Activated naive CD4-positive, alpha-beta T cell treated with anti-CD3 and anti-CD28 coated beads, Interleukin-2, amount 10 ng/mL, durations not matched to agents 5 hours and 36 hours (primary cell): ENCODE results near the gene ZFHX2. TPM values are rescaled to one million over a fixed set of nuclear protein-coding genes. Genes with fewer than 3 reads are reported as not detected.

Experiments used
- total RNA-seq, 2 experiments: library from RNA; stranded (reverse); gene quantifications; one replicate each; pipeline ENCODE4 v1.2.3, GENCODE V29; 2021

The ZFHX2 gene
- total RNA-seq: under 1 TPM; 0.53 to 0.93 TPM

DNA sequence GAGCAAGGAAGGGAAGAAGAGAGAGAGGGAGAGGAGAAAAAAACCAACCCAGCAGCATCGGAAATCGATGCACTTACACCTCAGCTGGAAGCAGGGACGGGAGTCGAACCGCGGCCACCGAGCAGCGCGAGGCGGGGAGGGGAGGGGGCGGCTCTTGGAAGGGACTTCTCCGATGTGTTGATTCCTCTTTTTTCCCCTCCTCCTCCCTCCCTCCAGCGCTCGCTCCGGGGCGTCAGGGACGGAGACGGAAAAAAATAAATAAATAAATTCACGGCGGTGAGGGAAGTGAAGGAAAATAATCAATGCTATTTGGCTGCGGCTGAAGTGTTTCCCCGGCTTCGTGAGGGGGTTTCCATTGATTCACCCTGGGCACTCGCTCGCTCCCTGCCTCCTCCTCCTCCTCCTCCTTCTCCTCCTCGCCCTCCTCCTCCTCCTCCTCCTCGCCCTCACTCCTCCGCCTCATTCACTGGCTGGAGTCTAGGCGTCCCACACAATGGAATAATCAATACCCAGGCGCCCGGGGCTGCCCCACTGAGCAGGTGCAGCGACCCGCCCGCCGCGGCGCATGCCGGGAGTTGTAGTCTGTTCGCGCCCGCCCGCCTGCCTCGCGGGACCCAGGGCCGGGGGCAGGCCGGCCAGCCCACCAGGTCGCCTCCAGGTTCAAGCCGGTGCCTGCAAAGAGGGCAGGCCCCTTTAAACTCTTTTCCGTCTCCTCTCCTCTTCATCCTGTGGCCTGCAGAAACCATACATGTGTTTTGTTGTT is at the start of gene ZFHX2:
TSS of gene ZFHX2 (minus strand) at position 500 of the 763 bp plus-strand sequence. CDS start 16,440 bp downstream, outside the sequence.

DNA sequence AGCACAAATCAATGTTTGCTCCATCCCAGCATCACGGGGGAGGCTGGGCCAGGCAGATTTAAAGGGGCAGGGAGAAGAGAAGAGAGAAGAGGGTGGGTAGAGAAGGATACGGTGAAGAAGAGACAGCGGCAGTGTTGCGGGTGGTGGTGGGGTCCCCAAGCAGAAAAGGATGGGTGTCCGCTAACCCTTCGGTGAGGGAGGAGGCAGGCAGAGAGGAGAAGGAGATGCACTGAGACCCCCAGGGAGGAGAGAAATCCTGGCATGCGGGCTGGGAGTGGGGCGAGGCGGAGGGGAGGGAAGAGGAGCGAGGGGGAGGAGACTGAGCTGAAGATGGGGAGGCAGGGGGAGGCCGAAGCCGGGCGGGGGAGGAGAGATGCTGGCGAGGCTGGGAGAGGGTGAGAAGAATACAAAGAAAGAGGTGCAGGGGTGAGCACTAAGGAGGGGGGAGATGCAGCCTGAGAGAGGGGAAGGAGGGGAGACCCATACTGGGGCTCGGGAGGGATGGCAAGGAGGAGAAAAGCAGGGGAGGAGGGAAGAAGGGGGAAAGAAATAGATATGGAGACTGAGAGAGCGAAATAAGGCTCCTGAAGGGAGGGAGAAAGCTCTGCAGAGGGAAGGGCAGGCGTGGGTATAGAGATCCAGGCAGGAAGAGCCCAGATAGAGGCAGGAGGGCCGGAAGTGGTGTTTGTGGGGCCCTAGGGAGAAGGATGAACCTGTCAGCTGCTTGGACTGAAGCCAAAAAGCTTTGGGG is 27.2 kb upstream of the ZFHX2 start, which contains the start of gene JPH4:
TSS of gene JPH4 (minus strand) at position 231 of the 751 bp plus-strand sequence. CDS start 1,337 bp downstream, outside the sequence.

DNA sequence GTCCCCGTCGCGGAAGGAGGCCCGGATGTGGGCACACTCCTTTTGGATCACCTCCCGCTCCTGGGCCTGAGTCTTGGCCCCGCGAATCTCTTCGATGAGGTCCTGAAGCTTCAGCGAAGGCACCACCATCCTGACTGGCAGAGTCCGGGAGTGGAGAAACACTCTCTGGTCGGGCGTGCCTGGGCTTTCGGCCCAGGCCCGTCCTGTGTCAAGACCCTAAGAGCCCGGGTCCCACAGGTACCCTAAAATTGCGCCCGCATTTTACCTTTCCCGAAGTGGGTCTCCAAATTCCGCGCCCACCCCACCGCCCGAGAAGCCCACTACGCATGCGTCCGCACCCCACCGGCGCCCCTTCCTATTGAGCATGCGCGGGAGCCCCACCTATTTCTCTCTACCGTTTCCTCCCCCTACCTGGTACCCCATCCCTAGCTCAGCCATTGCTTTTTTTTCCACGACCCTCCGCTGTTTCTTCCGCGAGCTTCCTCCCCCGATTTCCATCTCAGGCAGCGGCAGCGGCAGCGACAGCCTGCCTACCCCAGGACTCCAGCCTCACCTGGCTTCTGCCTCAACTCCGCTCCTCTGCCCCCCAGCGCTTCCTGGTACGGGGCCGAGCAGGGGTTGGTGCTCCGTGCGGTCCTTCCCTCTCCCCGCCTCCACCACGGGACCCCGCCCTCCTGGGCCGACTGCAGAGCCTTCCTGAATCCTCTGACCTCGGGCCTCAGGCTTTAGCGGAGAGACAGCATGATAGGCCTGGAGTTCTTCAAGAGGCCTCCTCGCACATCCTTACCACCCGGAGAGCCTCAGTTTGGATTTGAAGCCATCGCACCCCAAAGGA is 15.8 kb upstream of the ZFHX2 start, which contains the start of gene AP1G2:
TSS of gene AP1G2 (minus strand) at position 606 of the 835 bp plus-strand sequence. CDS start at position 129, 477 bp downstream.

DNA sequence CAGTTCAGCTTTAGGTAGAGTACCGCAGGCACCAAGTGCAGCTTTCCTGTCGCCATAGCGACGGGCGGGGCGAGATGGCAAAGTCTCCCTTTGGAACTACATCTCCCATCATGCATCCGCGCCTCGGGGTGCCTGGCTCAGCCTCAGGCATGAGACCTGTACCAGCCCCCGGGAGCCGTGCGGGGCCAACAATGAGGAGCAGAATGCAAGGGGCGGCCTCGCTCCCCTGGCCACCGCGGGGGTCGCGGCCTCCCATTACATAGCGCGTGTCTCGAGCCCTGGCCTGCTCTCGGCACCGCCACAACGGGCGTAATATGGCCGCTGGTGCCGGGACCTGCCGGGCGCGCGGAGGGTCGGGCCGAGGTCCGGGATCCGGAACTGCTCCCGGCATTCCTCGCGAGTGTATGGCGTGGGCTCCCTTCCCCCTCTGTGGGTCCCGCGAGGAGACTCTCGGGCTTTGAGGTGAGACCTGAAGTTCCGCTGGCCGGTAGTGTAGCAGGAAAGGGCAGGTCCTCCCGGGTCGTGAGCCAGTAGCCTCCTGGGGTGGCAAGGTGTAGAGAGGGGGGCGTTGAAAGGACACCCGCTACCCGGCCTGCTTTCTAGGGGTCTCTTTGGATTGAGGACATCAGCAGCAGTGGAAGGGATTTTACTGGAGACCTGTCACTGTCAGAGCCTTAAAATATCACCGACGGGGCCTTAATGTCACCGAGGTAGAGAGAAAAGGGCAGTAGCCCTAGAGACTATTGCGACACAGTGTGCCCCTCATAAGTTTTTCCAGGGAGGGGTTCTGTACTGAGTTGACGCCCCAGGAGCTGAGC is 4.5 kb upstream of the ZFHX2 start, which contains the start of gene THTPA:
TSS of gene THTPA (plus strand) at position 390 of the 818 bp plus-strand sequence. CDS start 487 bp downstream, outside the sequence.

Other genes with a start within 250 kb of the ZFHX2 start
- 10 to 100 TPM; 46.0 to 56.1 TPM for gene PPP1R3E, start 248.9 kb downstream of the ZFHX2 start, total RNA-seq
- gene BCL2L2, start 244.9 kb downstream of the ZFHX2 start, total RNA-seq: 1 to 10 TPM; 2.1 to 3.0 TPM
- 100 to 1,000 TPM; 186 to 197 TPM for gene PABPN1, start 230.3 kb downstream of the ZFHX2 start, total RNA-seq
- gene SLC22A17, start 198.9 kb downstream of the ZFHX2 start, total RNA-seq: 1 to 10 TPM; 2.1 to 2.2 TPM
- not detected for gene EFS, start 186.6 kb downstream of the ZFHX2 start, total RNA-seq
- not detected for gene IL25, start 179.0 kb downstream of the ZFHX2 start, total RNA-seq
- not detected for gene CMTM5, start 174.7 kb downstream of the ZFHX2 start, total RNA-seq
- not detected for gene MYH6, start 143.5 kb downstream of the ZFHX2 start, total RNA-seq
- gene MYH7, start 116.1 kb downstream of the ZFHX2 start, total RNA-seq: not detected
- gene NGDN, start 82.1 kb downstream of the ZFHX2 start, total RNA-seq: 10 to 100 TPM; 41.3 to 42.3 TPM
- 10 to 100 TPM; 10.3 to 13.4 TPM for gene THTPA, start 4.5 kb upstream of the ZFHX2 start, total RNA-seq
- gene AP1G2, start 16.0 kb upstream of the ZFHX2 start, total RNA-seq: 100 to 1,000 TPM; 299 to 314 TPM
- gene JPH4, start 27.0 kb upstream of the ZFHX2 start, total RNA-seq: under 1 TPM; 0.07 to 0.10 TPM
- under 1 TPM; 0.18 to 0.24 TPM for gene DHRS2, start 84.6 kb upstream of the ZFHX2 start, total RNA-seq